HG02610 (cell line): ENCODE results near the gene HECA.
A peak's percentile ranks its signal among the peaks of the same experiment; 100 is the strongest.
"Not testable (repeated sequence)": the region's sequence is repeated elsewhere in the genome, so short reads cannot be mapped to it uniquely, and the experiment has no call there.

Source experiments
- ATAC-seq: cut with Tn5 transposase; IDR thresholded peaks from one replicate; pipeline ENCODE4 v1.9.1; 2021; ENCODE audit warnings: mild to moderate bottlenecking, moderate library complexity; ENCODE audit not compliant: unreplicated experiment

The HECA gene

GRCh38 chr6:139135578-139136545, 982 bp downstream of the HECA start:
- ATAC-seq, result peak; percentile 27

GRCh38 chr6:139137706-139138105, 2.8 kb downstream of the HECA start:
- no peak for ATAC-seq

DNA sequence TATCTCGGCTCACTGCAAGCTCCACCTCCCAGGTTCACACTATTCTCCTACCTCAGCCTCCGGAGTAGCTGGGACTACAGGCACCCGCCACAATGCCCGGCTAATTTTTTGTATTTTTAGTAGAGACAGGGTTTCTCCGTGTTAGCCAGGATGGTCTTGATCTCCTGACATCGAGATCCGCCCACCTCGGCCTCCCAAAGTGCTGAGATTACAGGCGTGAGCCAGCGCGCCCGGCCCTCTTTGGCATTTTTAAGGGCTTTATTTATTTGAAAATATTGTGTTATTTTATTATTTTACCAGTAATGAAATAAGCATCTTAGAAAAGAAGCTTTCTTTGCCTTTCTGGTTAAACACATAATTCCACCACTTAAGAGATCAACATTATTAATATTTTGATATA, 6.0 kb downstream of the HECA start:
- ATAC-seq, result not testable (repeated sequence)

GRCh38 chr6:139142262-139142661, 7.4 kb downstream of the HECA start:
- no peak for ATAC-seq

DNA sequence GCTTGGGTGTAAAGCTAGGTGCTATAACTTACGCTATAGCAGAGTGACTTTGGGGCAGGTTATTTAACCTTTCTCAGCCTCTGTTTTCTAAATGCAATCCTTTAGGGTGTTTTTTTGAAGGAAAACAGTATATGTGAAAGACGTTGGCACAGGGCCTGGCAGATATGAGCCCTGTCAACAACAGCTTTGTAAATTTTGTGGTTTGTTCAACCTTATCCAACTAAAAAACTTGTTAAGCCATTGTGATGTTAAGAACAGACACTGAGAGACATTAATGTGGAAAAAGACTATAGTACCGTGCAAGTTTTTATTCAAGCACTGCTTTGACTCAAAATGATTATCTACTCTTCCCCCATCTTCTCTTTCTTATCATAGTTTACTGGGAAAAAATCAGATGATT, 8.2 kb downstream of the HECA start:
- no peak for ATAC-seq

- no peak for ATAC-seq
Measured at GRCh38 chr6:139144490-139145085, 9.7 kb downstream of the HECA start.

- ATAC-seq, result no peak
Measured at GRCh38 chr6:139145661-139146060, 10.8 kb downstream of the HECA start.

DNA sequence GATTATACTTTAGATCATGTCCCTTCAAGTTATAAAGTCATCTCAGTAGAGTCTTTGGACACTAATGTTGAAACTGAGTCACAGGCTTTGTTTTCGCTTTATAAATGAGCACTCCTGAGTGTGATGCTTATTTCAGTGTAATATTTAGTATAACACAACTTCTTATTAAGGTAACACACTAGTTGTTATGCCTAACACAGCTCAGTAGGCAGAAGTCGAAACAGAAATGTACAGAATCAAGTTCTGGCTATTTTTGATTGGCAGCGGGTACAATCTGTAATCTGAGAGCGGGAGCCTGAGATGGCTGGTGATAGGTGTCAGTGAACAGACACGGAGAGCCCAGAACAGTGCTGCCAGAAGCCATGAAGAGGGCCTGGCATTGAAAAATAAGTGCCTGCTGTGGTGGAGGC, 11.4 kb downstream of the HECA start:
- no peak for ATAC-seq

DNA sequence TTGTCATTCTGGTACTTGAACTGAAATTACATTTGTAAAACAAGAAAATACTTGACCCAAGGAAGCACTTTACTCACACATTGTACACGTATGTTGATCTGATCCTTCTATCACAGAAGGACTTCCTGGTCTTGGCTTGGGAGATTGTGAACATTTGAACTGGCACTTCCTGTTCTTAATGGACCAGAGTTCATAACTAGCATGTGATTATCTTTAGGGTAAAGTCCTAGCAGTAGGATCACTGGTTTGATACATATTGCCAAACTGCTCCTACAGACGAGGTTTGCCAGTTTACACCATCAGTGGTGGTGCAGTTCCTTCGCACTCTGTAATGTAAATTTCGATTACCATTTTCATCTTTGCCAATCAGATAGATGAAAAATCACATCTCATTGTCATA, 12.7 kb downstream of the HECA start:
- no peak for ATAC-seq

DNA sequence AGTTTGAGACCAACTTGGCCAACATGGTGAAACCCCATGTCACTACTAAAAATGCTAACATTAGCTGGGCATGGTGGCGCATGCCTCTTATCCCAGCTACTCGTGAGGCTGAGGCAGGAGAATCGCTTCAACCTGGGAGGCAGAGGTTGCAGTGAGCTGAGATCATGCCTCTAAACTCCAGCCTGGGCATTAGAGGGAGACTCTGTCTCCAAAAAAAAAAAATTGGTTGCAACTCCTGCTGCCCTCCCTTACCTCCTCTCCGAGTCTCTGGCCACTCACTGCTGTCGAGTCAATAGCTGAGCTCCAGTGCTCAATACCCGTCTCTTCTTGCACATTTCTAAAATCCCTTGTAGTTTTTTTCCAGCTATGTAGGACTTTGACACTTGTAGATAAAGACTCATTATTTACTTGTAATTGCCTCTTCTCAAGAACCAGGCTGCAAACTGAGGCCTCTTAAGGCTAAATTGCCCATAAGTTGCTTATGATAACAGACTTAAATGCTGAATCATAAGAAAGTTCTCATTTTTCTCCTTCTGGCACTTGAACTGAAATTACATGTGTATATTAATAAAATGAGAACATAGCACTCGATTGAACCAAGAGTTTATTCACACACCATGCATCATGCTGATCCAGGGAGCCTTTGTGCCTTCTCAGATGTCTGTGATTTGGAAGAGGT, 13.8 kb downstream of the HECA start:
- no peak for ATAC-seq

DNA sequence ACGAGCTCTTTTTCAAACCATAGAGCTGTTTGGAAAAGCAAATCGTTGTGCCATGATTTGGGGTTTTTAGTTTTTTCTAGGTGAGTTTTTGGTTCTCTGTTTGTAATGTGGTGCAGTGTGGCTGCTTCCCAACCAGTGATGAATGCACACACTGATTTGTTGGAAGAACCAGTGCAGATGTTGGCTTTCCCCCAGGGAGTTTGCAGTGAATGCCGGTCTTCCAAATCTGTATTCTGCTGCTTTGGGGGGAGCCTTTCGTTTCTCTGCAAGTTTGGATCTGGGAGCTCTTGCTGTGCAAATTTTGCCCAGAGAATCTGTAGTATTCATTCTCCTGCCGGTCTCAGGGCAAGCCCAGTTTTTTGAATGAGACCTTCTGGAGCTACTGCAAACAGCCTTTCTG, 14.5 kb downstream of the HECA start:
- no peak for ATAC-seq

DNA sequence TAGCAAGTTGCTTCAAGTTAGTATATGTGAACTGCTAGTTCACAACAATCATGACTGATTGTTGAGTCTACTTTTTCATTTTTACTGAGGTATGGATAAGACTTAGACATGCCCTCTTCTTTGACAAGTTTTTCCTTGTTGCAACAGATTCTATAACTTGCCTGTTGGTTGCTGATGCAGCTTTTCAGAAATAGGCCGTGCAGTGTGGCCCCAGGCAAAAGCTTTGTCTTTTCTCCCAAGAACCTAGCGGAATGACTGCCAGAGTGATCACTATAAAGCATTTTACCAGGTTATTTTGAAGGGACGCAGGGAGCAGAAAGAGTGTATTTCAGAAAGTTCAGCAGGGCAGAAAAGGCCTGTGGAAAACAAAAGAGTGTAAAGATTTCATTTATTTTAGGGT, 16.0 kb downstream of the HECA start:
- ATAC-seq, result no peak

DNA sequence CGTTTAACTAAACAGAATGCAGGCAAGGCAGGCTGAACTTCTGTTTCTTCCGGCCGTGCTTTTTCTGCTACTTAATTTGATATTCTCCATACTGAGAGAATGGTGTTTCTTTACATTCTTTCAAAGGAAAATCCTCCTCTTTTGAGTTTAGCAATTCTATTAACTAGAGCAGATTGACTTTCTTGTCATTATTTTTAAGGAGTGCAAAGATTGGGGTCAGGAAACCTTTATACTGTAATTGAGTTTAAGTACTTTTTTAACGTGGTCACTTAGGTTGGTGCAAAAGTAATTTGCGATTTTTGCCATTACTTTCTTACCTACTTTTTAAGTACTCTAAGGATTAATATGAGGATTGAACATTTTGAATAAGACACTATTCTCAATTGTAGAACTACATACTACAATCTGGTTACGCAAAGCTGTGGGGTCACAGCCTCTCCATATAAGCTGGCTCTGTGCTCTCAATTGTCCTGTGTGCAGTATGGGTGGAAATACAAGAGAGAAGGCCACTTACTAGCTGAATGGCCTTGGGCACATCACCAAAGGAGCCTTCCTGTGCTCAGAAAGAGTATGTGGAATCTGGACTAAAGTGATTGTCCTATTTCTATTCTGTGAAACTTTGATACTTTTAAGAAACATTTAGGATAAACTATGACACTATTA, 16.7 kb downstream of the HECA start:
- no peak for ATAC-seq

- ATAC-seq, result no peak
Measured at GRCh38 chr6:139152088-139152891, 17.4 kb downstream of the HECA start.

DNA sequence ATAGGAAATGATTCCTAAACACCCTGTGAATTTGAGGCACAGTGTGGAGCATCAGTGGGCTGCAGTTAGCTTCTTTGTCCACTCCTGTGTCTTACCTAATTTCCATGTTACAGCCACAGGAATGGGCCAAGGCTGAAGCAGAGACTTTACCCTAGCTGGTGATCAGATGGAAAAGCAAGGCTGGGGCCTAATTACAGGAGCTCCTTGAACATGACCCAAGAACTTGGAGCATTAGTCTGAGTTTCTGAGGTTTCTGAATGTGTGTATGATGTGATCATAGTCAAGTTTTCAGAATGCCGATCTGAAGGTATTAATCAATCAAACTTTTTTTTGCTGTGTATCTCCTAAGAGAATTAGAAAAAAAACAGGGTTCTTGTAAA, 18.0 kb downstream of the HECA start:
- ATAC-seq, result no peak

DNA sequence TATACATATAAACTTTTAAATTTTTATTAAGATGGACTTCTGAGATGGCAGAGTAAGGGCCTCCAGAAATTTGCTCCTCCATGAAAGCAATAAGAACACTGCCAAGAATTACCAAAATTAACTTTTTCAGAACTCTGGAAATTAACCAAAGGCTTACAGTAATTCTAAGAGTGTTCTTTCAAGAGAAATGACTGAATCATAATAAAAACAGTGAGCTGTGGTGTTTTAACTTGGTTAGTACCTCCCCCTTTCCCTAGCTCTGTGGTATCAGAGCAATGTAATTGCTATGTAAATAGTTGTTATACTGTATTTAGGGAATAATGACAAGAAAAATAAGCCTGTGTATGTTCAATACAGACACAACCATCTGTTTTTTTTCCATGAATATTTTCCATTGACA, 19.0 kb downstream of the HECA start:
- no peak for ATAC-seq

DNA sequence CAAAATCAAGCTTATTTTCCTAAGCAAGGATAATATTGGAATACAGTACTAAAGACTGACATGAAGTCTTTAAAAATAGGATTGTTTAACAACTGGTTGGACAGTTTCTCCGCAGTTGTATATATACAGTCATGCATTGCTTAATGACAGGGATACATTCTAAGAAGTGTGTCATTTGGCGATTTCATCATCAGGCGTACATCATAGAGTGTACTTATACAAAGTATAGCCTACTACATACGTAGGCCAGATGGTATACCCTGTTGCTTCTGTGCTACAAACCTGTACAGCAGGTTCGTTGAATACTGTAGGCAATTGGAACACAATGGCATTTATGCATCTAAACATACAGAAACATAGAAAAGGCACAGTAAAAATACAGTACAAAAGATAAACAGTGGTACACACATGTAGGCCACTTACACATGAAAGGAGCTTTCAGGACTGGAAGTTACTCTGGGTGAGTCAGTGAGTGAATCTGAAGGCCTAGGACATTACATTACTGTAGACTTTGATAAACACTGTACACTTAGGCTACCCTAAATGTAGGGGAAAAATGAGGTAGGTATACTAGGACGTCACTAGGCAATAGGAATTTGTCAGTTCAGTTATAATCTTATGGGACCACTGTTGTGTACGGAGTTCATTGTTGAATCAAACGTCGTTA, 20.1 kb downstream of the HECA start:
- ATAC-seq, result no peak

DNA sequence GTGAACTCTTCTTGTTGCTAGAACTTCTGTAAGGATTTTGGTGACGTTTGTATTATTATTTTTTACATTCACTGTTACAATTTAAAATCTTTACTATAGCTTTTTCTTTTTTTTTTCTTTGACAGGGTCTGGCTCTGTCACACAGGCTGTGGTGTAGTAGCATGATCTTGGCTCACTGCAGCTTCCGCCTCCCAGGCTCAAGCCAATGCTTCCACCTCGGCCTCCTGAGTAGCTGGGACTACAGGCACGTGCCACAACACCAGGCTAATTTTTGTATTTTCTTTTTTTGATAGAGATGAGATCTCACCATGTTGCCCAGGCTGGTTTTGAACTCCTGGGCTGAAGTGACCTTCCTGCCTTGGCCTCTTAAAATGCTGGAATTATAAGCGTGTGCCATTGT, 21.2 kb downstream of the HECA start:
- ATAC-seq, result no peak

DNA sequence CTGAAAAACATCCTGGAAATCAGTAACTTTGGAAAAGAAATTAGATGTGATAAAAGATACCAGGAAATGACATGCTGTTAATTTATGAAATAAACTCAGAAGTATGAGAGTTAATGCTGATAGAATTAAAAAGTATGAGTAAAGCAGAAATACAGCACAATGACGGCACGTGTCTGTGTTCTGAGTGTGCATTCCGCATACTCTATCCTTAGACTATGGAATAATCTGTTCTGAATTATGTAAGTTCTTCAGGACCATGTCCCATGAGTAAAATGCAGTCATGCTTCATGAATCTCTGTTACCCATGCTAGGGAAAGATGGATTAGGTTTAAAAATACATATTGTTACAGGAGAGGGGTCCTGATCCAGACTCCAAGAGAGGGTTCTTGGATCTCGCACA, 21.7 kb downstream of the HECA start:
- no peak for ATAC-seq

DNA sequence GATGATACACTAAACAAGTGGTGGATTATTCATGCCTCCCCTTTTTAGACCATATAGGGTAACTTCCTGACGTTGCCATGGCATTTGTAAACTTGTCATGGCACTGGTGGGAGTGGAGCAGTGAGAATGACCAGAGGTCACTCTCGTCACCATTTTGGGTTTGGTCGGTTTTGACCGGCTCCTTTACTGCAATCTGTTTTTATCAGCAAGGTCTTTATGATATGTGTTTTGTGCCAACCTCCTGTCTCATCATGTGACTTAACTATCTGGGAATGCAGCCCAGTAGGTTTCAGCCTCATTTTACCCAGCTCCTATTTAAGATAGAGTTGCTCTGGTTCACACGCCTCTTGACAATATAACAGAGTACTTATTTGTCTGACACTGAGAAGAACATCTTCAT, 22.2 kb downstream of the HECA start:
- not testable (repeated sequence) for ATAC-seq
